GM19025 (cell line): ENCODE measurements around the gene CXCL6.

Experiments
- ATAC-seq: cut with Tn5 transposase; IDR thresholded peaks from one replicate; pipeline ENCODE4 v1.9.1; 2021; ENCODE audit warnings: mild to moderate bottlenecking, low read depth, moderate library complexity; ENCODE audit not compliant: unreplicated experiment

CXCL6 gene

DNA sequence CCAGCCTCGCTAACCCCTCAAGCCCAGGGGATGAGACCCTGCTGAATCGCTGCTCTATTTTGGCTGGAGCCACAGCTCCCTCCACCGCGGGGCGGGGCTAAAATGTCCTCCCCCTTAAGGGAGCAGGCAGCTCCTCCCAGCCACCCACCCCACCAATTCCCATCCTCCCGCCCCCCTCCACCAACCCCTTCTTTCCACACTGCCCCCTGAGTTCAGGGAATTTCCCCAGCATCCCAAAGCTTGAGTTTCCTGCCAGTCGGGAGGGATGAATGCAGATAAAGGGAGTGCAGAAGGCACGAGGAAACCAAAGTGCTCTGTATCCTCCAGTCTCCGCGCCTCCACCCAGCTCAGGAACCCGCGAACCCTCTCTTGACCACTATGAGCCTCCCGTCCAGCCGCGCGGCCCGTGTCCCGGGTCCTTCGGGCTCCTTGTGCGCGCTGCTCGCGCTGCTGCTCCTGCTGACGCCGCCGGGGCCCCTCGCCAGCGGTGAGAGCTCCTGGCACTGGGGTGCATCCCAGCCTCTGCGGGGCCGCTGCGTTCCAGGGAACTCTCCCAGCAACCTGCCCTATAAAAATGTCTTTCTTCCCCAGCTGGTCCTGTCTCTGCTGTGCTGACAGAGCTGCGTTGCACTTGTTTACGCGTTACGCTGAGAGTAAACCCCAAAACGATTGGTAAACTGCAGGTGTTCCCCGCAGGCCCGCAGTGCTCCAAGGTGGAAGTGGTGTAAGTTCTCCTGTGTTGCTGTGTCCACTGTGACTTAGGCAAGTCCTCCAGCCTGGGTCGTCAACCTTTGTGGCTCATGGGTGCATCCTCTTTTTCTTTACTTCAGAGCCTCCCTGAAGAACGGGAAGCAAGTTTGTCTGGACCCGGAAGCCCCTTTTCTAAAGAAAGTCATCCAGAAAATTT lies at the start of gene CXCL6:
Gene CXCL6 (plus strand): TSS at position 306 of the 907 bp plus-strand sequence. CDS start 73 bp downstream, at position 379.
- ATAC-seq = no peak

DNA sequence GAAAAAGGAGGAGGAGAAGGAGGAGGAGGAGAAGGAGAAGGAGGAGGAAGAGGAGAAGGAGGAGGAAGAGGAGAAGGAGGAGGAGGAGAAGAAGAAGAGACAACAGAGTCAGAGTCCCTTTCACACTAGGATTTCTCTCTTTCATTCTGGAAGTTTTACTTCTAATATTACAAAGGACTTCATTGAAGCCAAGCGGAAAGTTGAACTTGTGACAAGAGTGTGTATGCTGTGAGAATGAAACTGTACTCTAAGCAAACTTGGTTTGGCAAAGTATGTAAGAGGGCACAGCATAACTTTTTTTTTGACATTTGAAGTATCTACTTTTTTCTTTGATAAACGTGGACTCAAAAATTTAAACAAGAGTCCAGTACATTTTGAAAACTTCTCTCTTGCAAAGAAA lies 48.1 kb upstream of the CXCL6 start:
- no peak for ATAC-seq

DNA sequence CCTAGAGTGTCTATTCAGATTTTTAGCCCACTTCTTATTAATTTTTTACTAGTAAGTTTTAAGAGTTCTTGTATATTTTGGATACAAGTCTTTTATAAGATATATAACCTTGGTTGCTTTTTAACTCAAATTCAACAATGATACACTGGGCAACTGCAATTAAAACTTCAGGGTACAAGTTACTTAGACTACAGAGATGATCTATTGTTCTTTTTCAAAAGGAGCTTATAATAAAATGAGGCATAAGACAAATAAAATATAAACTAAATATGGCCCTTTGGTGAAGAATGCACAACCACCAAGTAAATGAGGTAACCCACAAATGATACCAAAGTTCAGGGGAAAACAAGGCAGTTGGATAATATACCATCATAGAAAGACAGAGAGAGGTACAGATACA lies 37.6 kb upstream of the CXCL6 start:
- ATAC-seq = no peak

DNA sequence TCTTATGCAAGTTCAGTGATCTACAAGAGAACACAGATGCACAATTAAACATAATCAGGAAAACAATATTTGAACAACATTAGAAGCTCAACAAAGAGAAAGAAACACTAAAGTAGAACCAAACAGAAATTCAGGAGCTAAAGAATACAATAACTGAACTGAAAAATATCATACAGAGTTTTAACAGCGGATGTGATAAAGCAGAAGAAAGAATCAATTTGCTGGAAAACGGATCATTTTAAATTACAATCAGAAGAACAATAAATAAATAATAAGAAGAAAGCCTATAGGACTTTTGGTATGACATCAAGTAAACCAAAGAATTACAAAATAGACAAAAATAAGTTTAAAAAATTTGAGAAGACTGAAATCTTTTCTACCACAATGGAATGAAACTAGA lies 36.3 kb upstream of the CXCL6 start:
- no peak for ATAC-seq

DNA sequence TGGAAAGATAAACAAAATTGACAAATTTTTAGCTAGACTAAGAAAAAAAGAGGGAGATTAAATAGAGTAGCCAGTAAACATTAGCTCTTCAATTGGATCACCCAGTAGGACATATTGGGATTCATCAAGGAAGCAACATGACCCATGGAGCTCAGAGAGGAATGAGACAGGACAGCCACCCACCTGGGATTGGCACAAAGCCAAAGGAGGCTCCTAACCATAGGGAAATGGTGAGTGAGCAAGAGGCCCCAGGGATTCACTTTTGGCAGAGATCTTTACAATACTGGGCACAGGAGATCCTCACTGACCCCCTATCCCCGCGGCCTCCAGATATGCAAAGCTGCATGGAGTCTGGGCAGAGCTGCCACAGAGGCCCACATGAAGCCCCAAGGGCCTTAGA lies 34.8 kb upstream of the CXCL6 start:
- ATAC-seq = no peak

DNA sequence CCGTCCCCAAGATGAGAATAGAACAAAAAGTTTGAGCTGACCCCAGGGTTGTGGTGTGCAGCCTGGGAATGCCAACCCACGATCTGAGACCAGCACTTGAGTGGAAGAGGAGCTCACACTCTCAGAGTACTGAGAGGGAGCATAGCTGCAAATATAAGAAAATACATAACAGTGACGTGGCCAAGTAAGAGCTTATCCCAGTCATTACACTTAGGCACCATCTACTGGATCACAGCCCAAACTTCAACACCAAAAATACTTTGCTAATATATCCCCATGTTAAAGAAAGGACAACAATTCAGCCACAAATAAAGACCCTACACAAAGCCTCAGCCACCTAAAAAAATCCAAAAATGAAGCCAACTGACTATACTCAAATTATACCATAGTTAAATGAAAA lies 33.3 kb upstream of the CXCL6 start:
- no peak for ATAC-seq

DNA sequence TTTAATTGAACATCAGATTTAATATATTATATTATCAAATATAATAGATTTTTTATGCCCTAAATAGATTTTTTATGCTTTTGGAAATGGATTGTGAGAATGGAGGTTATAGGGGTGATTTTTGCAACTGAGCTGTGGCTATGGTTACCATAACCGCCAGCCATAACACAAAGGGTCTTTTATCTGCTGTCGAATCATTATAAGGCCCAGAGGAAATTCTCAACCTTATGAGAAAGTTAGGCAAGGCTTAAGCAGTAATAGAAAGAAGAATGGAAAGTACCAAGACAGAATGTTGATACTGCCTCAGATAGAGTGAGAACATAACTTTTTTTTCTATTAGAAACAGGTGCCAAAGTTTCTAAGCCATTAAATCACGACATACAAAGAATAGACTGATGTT lies 26.3 kb upstream of the CXCL6 start:
- ATAC-seq = no peak

DNA sequence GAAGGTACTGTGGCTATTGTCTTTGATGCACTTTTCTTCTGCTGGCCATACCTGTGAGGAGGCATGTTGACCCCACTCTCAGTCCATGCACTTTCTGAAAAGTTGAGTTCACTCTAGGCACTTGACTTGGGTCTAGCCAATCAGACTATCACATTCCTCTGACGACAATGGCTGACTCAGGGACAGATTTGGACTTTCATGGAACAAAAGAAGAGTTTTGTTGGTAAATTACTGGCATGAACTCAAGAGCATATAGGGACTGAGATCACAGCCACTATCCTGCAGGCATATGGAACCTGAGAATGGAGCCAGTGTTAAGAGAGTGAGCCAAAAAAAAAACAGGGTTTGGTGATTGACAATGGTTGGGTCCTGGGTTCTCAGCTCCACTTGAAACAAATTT lies 24.6 kb upstream of the CXCL6 start:
- ATAC-seq = no peak

DNA sequence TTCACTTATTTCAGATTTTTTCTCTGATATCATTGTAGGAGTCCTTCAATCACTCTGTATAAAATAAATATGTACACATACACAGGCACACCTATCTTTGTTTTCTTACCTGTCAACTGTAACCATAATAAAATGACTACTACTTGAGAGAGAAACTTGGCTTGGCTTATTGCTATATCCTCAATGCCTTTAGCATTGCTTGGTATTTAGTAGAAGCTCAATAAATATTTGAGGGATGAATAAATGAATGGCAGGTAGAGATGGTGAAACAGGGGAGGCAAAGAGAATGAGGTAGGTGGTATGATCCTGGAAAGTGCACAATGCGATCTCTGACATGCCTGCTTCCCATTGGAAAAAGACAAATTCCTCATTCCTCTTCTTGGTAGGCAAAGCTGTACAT lies 21.8 kb upstream of the CXCL6 start:
- ATAC-seq = no peak

DNA sequence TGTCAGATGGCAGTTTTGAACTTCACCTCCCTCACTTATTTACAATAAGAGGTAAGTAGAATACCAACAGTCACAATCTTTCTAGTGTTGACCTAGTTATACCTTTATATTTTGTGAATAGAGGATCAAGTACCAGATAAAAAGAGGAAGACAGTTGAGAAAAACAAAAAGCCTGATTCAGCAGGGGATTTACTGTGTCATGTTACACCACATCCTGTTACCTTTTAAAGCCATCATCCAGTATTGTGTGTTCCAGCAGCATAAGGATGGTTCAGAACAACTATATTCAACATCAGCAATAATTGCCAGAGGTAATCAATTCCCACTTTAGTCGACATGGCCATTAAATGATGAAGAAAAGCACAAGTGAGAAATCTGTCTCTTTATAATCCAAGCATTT lies 21.3 kb upstream of the CXCL6 start:
- ATAC-seq = no peak

DNA sequence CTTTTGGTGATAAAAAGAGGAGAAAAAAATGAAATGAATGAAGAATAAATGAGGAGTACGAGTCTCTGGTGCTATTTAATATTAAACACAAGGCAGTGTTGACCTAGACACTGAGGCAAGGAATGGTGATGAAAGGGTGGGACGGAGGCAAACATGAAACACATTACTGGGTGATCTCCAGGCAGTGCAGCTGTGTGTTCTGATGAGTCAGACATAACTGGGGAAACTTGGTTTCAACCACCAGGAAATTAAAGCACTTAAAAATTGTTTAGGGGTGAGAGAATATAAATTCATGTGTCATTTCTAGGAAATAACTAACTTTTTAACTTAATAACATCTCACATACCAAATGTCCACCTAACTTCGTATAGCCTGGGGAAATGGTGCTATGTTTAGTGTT lies 19.7 kb upstream of the CXCL6 start:
- ATAC-seq = no peak

DNA sequence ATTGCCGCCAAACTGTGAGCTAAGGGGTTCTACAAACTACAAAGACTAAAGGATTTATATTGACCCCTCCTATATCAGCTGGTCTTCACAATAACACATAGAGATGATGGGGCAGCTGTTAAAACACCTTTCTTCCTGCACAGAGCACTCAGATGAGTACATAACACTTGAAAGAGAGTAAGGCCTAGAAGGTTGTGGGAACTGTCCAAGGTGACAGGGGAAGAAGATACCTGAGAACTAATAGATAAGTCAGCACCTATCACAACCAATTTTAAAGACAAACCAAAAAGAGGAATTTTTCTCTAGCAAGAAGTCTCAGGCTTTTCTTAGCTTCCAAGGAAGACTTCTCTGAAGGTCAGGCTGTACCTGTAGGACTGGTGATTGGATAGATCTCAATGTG lies 19.1 kb upstream of the CXCL6 start:
- no peak for ATAC-seq

DNA sequence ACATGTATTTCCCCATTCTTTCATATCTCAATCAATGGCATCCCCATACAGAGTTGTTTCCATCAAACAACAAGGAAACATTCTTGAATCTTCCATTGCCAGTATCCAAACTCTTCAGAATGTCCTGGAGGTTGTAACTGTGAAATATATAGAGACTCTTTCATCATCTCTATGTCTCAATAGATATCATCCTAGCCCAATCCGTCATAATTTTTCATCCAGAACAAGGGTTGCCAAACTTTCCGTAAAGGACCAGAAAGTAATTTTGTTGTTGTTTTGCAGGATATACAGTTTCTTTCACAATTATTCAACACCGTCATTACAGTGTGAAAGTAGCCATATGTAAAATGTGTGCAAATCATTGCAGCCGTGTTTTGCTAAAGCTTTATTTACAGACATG lies 15.2 kb upstream of the CXCL6 start:
- no peak for ATAC-seq

DNA sequence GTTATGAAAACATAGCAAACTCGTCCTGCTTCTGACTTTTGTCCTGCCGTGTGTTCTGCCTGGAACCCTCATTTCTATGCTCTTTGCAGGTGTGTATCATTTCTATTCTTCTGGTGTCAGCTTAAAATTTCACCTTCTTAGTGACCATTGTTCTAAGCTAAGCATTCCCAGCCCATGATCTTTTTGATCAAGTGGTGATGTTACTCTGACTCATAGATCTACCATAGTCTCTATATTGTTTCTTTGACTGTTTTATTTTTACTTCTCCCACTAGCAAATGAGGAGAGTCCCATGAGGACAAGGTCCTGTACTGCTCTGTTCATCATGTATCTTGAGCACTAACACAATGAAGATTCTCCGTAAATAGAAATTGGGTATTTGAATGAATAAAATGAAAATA lies 14.1 kb upstream of the CXCL6 start:
- ATAC-seq = no peak

DNA sequence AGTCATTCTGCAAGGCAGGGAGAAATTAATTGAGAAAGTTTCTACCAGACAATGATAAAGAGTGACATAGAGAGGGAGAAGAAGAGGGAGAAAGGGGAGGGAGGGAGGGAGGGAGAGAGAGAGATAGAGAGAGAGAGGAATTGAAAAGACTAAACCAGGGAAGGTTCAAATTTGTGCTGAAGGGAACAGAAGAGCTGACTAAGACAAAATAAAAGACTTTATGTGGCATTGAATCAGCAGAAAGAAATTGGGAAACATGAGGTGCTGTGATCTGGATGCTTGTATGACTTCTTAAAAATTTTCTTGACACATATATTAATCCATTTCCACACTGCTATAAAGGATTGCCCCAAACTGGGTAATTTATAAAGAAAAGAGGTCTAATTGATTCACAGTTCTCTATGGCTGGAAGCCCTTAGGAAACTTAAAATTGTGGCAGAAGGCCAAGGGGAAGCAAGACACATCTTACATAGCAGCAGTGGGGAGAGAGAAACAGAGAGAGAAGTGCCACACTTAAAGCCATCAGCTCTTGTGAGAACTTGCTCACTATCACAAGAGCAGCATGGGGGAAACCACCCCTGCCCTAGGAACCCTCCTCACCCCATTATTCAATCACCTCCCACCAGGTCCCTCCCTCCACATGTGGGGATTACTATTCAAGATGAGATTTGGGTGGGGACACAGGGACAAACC lies 13.5 kb upstream of the CXCL6 start:
- no peak for ATAC-seq

DNA sequence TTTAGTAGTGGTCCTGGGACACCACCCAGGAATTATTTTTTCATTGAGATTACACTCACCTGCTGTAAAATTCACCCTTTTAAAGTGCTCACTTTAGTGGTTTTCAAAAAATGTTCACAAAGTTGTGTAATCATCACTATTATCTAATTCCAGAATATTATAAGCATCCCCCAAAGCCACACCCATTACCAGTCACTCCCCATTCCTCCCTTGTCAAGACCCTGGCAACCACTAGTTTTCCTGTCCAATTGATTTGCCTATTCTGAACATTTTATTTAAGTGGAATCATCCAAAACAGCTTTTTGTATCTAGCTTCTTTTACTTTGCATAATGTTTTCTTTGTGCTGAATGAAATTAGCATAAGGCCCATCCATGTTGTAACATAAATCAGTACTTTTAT lies 12.7 kb upstream of the CXCL6 start:
- no peak for ATAC-seq

DNA sequence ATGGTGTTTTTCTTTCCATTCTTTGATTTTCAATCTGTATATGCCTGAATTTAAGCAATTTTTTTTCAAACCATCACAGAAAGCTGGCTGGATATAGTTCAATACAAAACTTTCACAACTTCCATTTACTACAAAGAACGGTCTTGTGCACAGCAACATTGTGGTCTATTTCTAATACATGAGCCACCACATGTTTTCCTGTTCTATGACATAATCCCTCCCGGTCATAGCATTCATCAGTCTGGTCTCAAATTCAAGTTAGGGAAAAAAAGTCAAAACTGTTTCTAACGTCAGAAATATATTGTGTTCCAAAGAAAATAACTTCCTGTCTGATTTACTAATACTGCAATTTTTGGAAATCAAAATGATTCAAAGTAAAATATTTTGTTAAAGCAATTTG lies 7.5 kb upstream of the CXCL6 start:
- no peak for ATAC-seq

DNA sequence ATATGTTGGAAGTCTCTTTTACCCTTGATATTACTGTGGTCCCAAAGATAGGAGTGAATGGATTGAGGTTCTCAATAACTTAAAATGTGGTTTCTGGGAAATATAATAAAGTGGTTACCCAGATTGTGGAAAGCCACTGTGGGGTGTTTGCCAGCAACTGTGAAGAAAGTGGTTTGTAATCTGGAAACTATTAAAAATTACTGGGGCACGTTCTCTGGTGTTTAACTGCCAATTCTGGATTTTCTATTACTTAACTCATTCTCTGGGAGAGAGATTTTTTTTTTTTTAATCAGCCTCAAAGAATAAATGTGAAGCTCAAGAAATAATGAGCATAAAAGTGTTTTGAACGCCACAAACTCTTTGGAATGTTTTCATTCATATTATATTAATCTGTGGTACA lies 4.9 kb upstream of the CXCL6 start:
- ATAC-seq = no peak

DNA sequence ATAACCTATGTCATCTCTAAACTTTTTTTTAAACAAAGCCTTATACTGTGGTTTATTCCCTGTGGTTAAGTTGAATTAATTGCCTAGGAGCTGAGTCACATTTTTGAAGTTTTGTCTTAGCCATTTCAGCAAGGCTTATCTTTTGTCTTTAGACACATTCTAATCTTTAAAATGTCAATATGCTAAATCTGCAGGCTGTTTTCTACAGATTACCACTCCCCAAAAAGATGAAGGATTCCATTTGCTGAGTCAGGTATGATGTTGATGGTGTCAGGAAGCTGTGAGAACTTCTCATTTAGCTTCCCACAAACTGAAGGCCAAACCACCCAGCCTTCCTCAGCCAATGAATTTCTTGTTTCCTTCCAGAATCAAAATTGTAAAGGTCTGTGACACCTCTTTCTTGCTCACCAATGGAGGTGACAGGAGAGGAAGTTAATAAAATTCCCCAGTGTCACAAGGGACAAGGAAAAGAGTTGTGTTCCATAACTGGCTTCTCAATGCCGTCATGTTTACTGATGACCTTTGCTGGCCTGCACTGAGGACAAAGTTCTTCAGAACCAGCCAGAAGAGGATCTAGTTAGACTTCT lies 3.7 kb upstream of the CXCL6 start:
- ATAC-seq = no peak

DNA sequence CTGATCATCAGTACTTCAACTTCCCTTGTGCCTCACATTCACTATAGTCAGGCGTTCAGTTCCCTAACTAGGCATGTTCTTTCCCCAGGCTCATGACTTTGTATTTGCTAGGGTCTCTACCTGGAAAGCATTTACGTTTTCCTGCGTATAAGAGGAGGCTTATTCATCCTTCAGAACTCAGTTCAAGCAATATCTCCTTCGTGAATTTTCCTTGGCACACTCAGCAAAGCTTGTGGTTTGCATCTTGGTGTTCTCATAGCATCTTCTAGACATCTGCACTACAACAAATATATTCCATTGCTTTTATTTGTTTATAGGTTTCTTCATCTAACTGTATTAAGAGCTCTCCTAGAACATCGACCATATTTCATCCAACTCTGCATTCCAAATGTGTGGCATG lies 2.6 kb downstream of the CXCL6 start:
- no peak for ATAC-seq

DNA sequence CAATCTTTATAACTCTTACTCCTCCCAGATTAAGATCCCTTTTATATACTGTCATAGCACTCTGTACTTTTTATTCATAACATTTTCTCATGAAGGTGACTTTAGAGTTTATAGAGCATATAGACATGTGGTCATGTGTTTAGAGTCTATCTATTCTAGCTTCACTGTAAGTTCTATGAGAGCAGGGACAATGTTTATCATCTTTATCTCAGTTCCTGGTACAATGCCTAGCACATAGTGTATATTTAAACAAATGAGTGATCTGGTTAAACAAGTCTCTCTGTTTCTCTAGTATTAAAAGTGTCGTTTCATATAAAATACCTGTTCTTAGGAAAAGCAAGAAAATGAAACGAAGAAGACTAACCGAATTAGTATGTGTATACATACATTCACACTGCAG lies 3.2 kb downstream of the CXCL6 start:
- no peak for ATAC-seq
